GM12872 (cell line): ENCODE measurements around the gene KLF2.

Source experiments
- TF ChIP-seq, protein P1 (sequence below): IDR thresholded peaks from 3 replicates; pipeline ENCODE4 v1.5.1; 2011; ENCODE audit warnings: low read depth, mild to moderate bottlenecking, low read length, moderate library complexity; ENCODE audit not compliant: insufficient read depth

KLF2 gene

DNA sequence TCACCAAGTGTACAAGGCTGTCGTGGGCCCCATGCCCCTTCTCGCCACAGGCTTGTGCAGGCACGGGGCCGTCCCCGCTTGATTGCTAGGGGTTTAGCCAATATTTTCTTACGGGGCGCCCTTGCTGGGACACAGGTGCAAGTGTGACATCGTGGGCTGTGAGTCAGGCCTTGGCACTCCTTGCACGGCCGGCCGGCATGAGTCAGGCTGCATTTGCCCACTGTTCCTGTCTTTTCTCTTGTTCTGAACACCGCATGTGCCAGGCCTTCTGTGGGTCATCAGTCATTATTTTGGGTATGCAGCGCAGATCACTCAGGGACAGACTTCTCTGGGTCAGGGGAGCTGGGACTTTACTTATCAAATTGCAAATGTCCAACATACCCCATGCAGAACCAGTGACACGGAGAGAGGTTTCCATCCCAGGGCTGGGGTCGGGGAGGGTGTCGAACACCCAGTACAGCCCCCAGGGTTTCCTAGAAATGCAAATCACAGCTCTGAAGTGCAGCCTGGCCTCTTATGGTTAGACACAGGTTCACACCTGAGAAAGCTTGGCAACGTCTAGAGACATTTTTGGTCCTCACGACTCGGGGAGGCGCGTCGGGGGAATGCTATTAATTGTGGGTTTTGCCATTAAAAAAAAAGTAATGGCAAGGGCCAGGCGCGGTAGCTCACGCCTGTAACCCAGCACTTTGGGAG is 22.5 kb upstream of the KLF2 start:
- TF ChIP-seq, protein P1, sequence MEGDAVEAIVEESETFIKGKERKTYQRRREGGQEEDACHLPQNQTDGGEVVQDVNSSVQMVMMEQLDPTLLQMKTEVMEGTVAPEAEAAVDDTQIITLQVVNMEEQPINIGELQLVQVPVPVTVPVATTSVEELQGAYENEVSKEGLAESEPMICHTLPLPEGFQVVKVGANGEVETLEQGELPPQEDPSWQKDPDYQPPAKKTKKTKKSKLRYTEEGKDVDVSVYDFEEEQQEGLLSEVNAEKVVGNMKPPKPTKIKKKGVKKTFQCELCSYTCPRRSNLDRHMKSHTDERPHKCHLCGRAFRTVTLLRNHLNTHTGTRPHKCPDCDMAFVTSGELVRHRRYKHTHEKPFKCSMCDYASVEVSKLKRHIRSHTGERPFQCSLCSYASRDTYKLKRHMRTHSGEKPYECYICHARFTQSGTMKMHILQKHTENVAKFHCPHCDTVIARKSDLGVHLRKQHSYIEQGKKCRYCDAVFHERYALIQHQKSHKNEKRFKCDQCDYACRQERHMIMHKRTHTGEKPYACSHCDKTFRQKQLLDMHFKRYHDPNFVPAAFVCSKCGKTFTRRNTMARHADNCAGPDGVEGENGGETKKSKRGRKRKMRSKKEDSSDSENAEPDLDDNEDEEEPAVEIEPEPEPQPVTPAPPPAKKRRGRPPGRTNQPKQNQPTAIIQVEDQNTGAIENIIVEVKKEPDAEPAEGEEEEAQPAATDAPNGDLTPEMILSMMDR, result no peak

GRCh38 chr19:16303755-16304154 is 20.9 kb upstream of the KLF2 start:
- TF ChIP-seq, protein P1, result no peak

- TF ChIP-seq, protein P1, result no peak
Measured at GRCh38 chr19:16306728-16307402, 17.8 kb upstream of the KLF2 start.

DNA sequence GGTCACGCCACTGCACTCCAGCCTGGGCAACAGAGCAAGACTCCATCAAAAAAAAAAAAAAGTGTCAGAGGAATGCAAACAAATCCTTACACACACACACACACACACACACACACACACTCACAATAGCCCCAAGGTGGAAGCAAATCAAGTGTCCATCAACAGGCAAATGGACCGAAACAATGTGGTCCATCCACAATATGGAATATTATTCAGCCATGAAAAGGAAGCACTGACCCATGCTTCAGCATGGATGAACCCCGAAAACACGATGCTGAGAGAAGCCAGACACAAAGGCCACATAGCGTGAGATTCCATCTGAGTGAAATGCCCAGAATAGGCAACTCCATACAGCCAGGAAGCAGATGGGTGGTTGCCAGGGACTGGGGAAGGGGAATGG is 16.5 kb upstream of the KLF2 start:
- TF ChIP-seq, protein P1, result no peak

- TF ChIP-seq, protein P1, result no peak
Measured at GRCh38 chr19:16309643-16310042, 15.0 kb upstream of the KLF2 start.

DNA sequence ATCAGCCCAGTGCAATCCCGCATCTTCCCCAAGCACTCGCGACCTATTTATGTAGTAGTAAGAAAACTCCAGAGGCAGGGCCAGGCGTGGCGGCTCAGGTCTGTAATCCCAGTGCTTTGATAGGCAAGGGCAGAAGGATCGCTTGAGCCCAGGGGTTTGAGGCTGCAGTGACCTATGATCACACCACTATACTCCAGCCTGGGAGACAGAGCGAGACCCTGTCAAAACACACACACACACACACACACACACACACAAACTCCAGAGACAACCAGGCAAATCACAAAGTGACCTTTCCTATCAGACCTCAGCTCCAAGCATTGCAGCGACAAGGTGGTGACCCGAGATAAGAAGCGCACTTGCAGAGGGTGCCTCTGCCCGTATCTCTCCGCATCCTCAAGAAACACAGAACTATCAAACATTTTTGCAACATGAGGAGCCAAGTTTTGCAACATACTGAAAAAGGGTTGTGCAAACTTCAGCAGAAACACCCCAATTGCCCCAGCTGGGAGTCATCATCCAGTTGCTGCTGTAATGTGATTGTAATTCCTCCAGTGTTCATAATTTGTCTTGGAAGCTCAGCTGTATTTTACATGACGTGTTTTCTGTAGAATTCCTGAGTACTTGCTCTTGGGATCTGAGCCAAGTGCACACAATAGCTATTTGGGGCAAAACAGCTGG is 8.7 kb upstream of the KLF2 start:
- TF ChIP-seq, protein P1, result no peak

DNA sequence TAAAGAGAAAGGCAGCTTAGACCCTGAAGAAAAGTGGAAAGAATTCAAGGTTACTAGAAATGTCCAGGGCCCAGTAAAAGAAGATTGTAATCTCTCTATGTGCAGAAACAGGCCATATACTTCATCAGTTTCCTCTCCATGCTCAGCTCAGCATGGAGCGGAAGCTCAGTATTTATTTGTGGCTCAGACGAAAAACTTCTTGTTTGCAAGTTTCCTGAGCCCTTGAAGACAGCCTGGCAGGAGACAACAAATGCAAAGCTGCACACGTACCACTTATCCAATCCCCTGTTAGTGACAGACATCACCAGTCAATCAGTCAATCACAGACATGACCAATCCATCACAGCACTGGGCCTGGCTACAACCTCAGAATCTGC is 8.1 kb upstream of the KLF2 start:
- TF ChIP-seq, protein P1, result no peak
